Measurements from ENCODE around the gene KCNIP4.

KCNIP4 gene

GRCh38 chr4:21695141-21695540 is 253.4 kb downstream of the KCNIP4 start:
- no peaks in the 10 kb centered on the region for H3K79me2 ChIP-seq (ENCODE audit: insufficient read depth, low read length)
- H3F3A ChIP-seq (ENCODE audit: low read depth) = no peaks in the 10 kb centered on the region
- no peak overlapping the region for H3K4me3 ChIP-seq (ENCODE audit: low read length, poor library complexity, severe bottlenecking)
- H3K36me3 ChIP-seq (ENCODE audit: insufficient read depth, low read length) = no peaks in the 10 kb centered on the region
- no peaks in the 10 kb centered on the region for H4K20me1 ChIP-seq (ENCODE audit: insufficient read depth, low read length, poor library complexity, severe bottlenecking)
- no peaks in the 10 kb centered on the region for H3K9me3 ChIP-seq (ENCODE audit: insufficient read depth, low read depth, low read length)
- H3K4me2 ChIP-seq (ENCODE audit: low read depth, low read length, poor library complexity, severe bottlenecking) = no peak overlapping the region
- no peaks in the 10 kb centered on the region for H3K4me1 ChIP-seq (ENCODE audit: insufficient read depth, low read length, poor library complexity, severe bottlenecking)
- H3K27me3 ChIP-seq (ENCODE audit: insufficient read depth, low read length, poor library complexity, severe bottlenecking) = no peaks in the 10 kb centered on the region
- no peak overlapping the region for H3K9ac ChIP-seq (ENCODE audit: low read depth, low read length, poor library complexity, severe bottlenecking)
- no peak for TF ChIP-seq EZH2phosphoT487 (IDR thresholded peaks at IDR 0.05; ENCODE audit: borderline replicate concordance)
- TF ChIP-seq CTCF (conservative IDR thresholded peaks at IDR 0.05; ENCODE audit: low read length) = no peak
- no peaks in the 10 kb centered on the region for H3K9me2 ChIP-seq (replicated peaks; ENCODE audit: low read depth, low read length)
- H2AFZ ChIP-seq (ENCODE audit: low read length) = no peak overlapping the region

GRCh38 chr4:21692241-21692640 is 256.3 kb downstream of the KCNIP4 start:
- Histone ChIP-seq H3K36me3 (ENCODE audit: insufficient read depth, low read length) (no peaks in the 10 kb centered on the region), H3K9me3 (ENCODE audit: insufficient read depth, low read depth, low read length) (no peaks in the 10 kb centered on the region), H3K4me3 (ENCODE audit: low read length, poor library complexity, severe bottlenecking) (no peak overlapping the region), H3K9ac (ENCODE audit: low read depth, low read length, poor library complexity, severe bottlenecking) (no peak overlapping the region), H3F3A (ENCODE audit: low read depth) (no peaks in the 10 kb centered on the region), H4K20me1 (ENCODE audit: insufficient read depth, low read length, poor library complexity, severe bottlenecking) (no peaks in the 10 kb centered on the region), H3K9me2 (replicated peaks; ENCODE audit: low read depth, low read length) (no peaks in the 10 kb centered on the region), H3K4me1 (ENCODE audit: insufficient read depth, low read length, poor library complexity, severe bottlenecking) (no peaks in the 10 kb centered on the region), H2AFZ (ENCODE audit: low read length) (no peak overlapping the region), H3K27me3 (ENCODE audit: insufficient read depth, low read length, poor library complexity, severe bottlenecking) (no peaks in the 10 kb centered on the region), H3K79me2 (ENCODE audit: insufficient read depth, low read length) (no peaks in the 10 kb centered on the region), H3K4me2 (ENCODE audit: low read depth, low read length, poor library complexity, severe bottlenecking) (no peak overlapping the region)
- TF ChIP-seq EZH2phosphoT487 (IDR thresholded peaks at IDR 0.05; ENCODE audit: borderline replicate concordance) = no peak
- no peak for TF ChIP-seq CTCF (conservative IDR thresholded peaks at IDR 0.05; ENCODE audit: low read length)

GRCh38 chr4:21688596-21689265 is 259.8 kb downstream of the KCNIP4 start:
- H3K36me3 ChIP-seq (ENCODE audit: insufficient read depth, low read length) = no peaks in the 10 kb centered on the region
- no peaks in the 10 kb centered on the region for H3K9me3 ChIP-seq (ENCODE audit: insufficient read depth, low read depth, low read length)
- no peak overlapping the region for H3K9ac ChIP-seq (ENCODE audit: low read depth, low read length, poor library complexity, severe bottlenecking)
- no peak overlapping the region for H2AFZ ChIP-seq (ENCODE audit: low read length)
- H3K27me3 ChIP-seq (ENCODE audit: insufficient read depth, low read length, poor library complexity, severe bottlenecking) = no peaks in the 10 kb centered on the region
- H3F3A ChIP-seq (ENCODE audit: low read depth) = no peaks in the 10 kb centered on the region
- TF ChIP-seq CTCF (conservative IDR thresholded peaks at IDR 0.05; ENCODE audit: low read length) = no peak
- no peak for TF ChIP-seq EZH2phosphoT487 (IDR thresholded peaks at IDR 0.05; ENCODE audit: borderline replicate concordance)
- H3K4me2 ChIP-seq (ENCODE audit: low read depth, low read length, poor library complexity, severe bottlenecking) = no peak overlapping the region
- H3K4me1 ChIP-seq (ENCODE audit: insufficient read depth, low read length, poor library complexity, severe bottlenecking) = no peaks in the 10 kb centered on the region
- no peak overlapping the region for H3K4me3 ChIP-seq (ENCODE audit: low read length, poor library complexity, severe bottlenecking)
- H3K9me2 ChIP-seq (replicated peaks; ENCODE audit: low read depth, low read length) = no peaks in the 10 kb centered on the region
- H3K79me2 ChIP-seq (ENCODE audit: insufficient read depth, low read length) = no peaks in the 10 kb centered on the region
- H4K20me1 ChIP-seq (ENCODE audit: insufficient read depth, low read length, poor library complexity, severe bottlenecking) = no peaks in the 10 kb centered on the region
